ENCODE measurements around the gene AP1B1. TPM values are rescaled to one million over a fixed set of nuclear protein-coding genes. Genes with fewer than 3 reads are reported as not detected.

AP1B1 gene
- total and polyA plus RNA-seq, 2 of the 8 experiments (the other 6 are each of a cell fraction or from before 2014, with no cell fraction given), result 64.2 to 86.8 TPM

DNA sequence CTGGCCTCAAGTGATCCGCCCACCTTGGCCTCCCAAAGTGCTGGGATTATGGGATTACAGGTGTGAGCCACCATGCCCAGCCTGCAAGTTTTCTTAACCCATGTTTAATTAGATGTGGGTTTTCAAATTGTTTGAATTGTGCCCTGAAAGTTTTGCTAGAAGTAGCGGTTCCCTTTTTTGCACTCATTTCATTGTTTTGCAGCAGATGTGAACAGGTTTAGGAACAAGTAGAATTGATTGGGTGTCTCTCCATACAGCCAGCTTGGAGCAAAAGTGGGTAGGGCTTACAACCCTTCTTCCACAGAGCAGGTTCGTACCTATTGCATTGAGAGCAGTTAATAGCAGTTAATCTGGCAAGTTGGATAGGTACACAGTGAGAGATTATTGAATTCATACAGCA is 104.2 kb downstream of the AP1B1 start:
- DNase-seq (ENCODE audit: low read depth in 1 of 2, low spot score in 2 of 2), result no peak
- Histone ChIP-seq H3K79me1 (ENCODE audit: low read depth, low read length) (no peaks in the 10 kb centered on the region; the same call in 1 of the 2 replicates), H4K5ac (ENCODE audit: insufficient read length, low read depth, low read length) (no peak overlapping the region), H4K20me1 (replicated peaks in 1 of 2; ENCODE audit: control insufficient read depth in 1 of 2, insufficient read depth in 2 of 2, low read length in 2 of 2) (peaks cover 12 to 17% of the 10 kb centered on the region in 2 experiments), H3K18ac (ENCODE audit: extremely low read depth, low read length) (no peak overlapping the region), H2BK15ac (ENCODE audit: low read length) (no peak overlapping the region), H2BK20ac (ENCODE audit: low read length) (no peak overlapping the region), H2BK12ac (ENCODE audit: low read depth, low read length) (no peak overlapping the region), H2AK5ac (ENCODE audit: low read depth, low read length) (no peak overlapping the region), H3K27ac (ENCODE audit: low read depth, low read length) (no peak overlapping the region), H3K14ac (ENCODE audit: insufficient read length) (no peak overlapping the region), H3K56ac (replicated peaks; ENCODE audit: insufficient read length, low read depth, low read length) (no peak overlapping the region), H3K27me3 (replicated peaks in 1 of 4; ENCODE audit: control insufficient read depth in 3 of 4, extremely low read depth in 1 of 4, insufficient read depth in 3 of 4, low read length in 3 of 4) (no peaks in the 10 kb centered on the region), H3K79me2 (ENCODE audit: control insufficient read depth in 1 of 2, insufficient read depth in 2 of 2, low read length in 2 of 2) (peaks cover under 1 to 59% of the 10 kb centered on the region in 2 experiments; a peak in 3 of 4 replicates), H3K4ac (replicated peaks; ENCODE audit: insufficient read length, low read depth, low read length) (no peak overlapping the region), H3K9me3 (ENCODE audit: insufficient read depth in 2 of 2, low read depth in 1 of 2, low read length in 1 of 2) (no peaks in the 10 kb centered on the region), H3K4me3 (ENCODE audit: extremely low read depth in 1 of 4, insufficient read depth in 2 of 4, low read depth in 3 of 4, low read length in 4 of 4) (no peak overlapping the region), H3K23ac (ENCODE audit: insufficient read length) (no peak overlapping the region), H3K23me2 (ENCODE audit: low read depth, low read length) (no peaks in the 10 kb centered on the region), H3K9ac (replicated peaks in 1 of 4; ENCODE audit: extremely low read depth in 1 of 4, low read depth in 3 of 4, low read length in 3 of 4) (no peak overlapping the region), H3K4me1 (replicated peaks in 1 of 4; ENCODE audit: control insufficient read depth in 3 of 4, insufficient read depth in 4 of 4, low read length in 3 of 4) (no peaks in the 10 kb centered on the region), H3K36me3 (ENCODE audit: control insufficient read depth in 2 of 4, insufficient read depth in 4 of 4, low read length in 3 of 4) (peaks cover 35 to 96% (median 76%) of the 10 kb centered on the region in 4 experiments), H2BK120ac (replicated peaks; ENCODE audit: low read depth, low read length) (no peak overlapping the region), H2BK5ac (ENCODE audit: low read depth, low read length) (no peak overlapping the region), H3K4me2 (ENCODE audit: insufficient read depth in 1 of 2, low read depth in 2 of 2, low read length in 2 of 2) (no peak overlapping the region), H2AFZ (ENCODE audit: low read length) (no peak overlapping the region), H4K8ac (ENCODE audit: extremely low read depth, insufficient read depth, low read length) (no peak overlapping the region), H4K91ac (replicated peaks; ENCODE audit: insufficient read length, low read length) (no peak overlapping the region)
- ChIA-PET POLR2A (ENCODE audit: partially characterized antibody) (interaction anchor here (1.1 to 20.1 kb wide), 5 partner anchors 9 to 18 kb away, joined by 3 to 436 read pairs (median 9); partner anchors contain the start of genes EWSR1 and RHBDD3), CTCF (ENCODE audit: partially characterized antibody) (interaction anchor here (0.6 to 2.5 kb wide), 5 partner anchors 11 to 241 kb away, joined by 3 to 8 read pairs (median 3); no protein-coding TSS in a partner anchor)
- no peak for FAIRE-seq
- 92% methylated on average over 3 of the region's 3 CpGs; no CpG with 5 or more reads in 1 of the 2 experiments for WGBS, 2 experiments (ENCODE audit: extremely low coverage in 1 of 2, insufficient coverage in 1 of 2, insufficient read length in 1 of 2, insufficient replicate concordance in 2 of 2, low coverage in 1 of 2, low lambda C conversion rate in 2 of 2, missing lambda C conversion rate in 1 of 2)
- TF ChIP-seq PHF8 (conservative IDR thresholded peaks at IDR 0.05; ENCODE audit: low read depth, low read length), result no peak
- TF ChIP-seq TEAD4 (IDR thresholded peaks at IDR 0.05; ENCODE audit: low read depth, low read length), result no peak
- no peak for TF ChIP-seq SP4 (IDR thresholded peaks at IDR 0.05; ENCODE audit: low read length)
- TF ChIP-seq SUZ12 (IDR thresholded peaks at IDR 0.05; ENCODE audit: low read length), result no peak
- no peak for TF ChIP-seq NANOG (IDR thresholded peaks at IDR 0.05; ENCODE audit: insufficient read depth, low read depth, low read length, poor library complexity, severe bottlenecking)
- TF ChIP-seq POLR2AphosphoS5 (IDR thresholded peaks at IDR 0.05; ENCODE audit: low read depth, low read length), result no peak
- no peak for TF ChIP-seq BCL11A (IDR thresholded peaks at IDR 0.05; ENCODE audit: low read depth in 2 of 2, low read length in 2 of 2)
- no peak for TF ChIP-seq BACH1 (IDR thresholded peaks at IDR 0.05; ENCODE audit: low read length)
- no peak for TF ChIP-seq CBX8 (IDR thresholded peaks at IDR 0.05; ENCODE audit: borderline replicate concordance, low read depth, low read length)
- TF ChIP-seq TCF12 (IDR thresholded peaks at IDR 0.05; ENCODE audit: low read depth, low read length), result no peak
- no peak for TF ChIP-seq SP2 (IDR thresholded peaks at IDR 0.05; ENCODE audit: low read length)
- TF ChIP-seq POLR2A (IDR thresholded peaks at IDR 0.05; ENCODE audit: control extremely low read depth in 1 of 2, low read depth in 2 of 2, low read length in 2 of 2), result no peak
- TF ChIP-seq, protein P1, sequence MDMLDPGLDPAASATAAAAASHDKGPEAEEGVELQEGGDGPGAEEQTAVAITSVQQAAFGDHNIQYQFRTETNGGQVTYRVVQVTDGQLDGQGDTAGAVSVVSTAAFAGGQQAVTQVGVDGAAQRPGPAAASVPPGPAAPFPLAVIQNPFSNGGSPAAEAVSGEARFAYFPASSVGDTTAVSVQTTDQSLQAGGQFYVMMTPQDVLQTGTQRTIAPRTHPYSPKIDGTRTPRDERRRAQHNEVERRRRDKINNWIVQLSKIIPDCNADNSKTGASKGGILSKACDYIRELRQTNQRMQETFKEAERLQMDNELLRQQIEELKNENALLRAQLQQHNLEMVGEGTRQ (IDR thresholded peaks at IDR 0.05; ENCODE audit: low read length), result no peak
- no peak for TF ChIP-seq TAF7 (optimal IDR thresholded peaks at IDR 0.05; ENCODE audit: borderline replicate concordance, low read depth, low read length)
- TF ChIP-seq CHD2 (IDR thresholded peaks at IDR 0.05; ENCODE audit: low read length), result no peak

All from H1 (cell line).